Right kidney (tissue), 1 donor: ENCODE data around the gene LIPA.
"Not testable (repeated sequence)": the region's sequence is repeated elsewhere in the genome, so short reads cannot be mapped to it uniquely, and the experiment has no call there.

Source experiments
- DNase-seq: peaks from one replicate; pipeline ENCODE4 v3.0.0-alpha.2; 2016

Gene LIPA

GRCh38 chr10:89210794-89211425 lies 40.7 kb downstream of the LIPA start:
- DNase-seq: no peak

DNA sequence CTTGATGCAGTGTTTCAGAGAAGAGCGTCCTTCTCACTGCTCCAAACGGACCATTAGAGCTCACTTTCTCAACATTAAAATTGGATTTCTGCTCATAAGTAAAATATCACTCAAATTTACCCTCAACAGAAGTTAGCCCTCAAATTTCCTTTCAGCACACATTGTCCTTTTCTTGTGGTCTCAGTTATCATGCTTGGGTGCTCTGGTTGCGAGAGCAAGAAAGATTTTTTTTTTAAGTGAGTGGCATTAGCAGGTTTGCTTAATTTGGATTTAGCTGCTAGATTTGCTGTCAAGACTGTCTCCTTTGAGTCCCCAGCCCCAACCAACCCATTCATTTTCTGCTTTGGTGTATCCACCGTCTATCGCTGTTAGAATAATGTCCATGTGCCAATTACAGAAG lies 41.9 kb downstream of the LIPA start:
- no peak for DNase-seq

DNA sequence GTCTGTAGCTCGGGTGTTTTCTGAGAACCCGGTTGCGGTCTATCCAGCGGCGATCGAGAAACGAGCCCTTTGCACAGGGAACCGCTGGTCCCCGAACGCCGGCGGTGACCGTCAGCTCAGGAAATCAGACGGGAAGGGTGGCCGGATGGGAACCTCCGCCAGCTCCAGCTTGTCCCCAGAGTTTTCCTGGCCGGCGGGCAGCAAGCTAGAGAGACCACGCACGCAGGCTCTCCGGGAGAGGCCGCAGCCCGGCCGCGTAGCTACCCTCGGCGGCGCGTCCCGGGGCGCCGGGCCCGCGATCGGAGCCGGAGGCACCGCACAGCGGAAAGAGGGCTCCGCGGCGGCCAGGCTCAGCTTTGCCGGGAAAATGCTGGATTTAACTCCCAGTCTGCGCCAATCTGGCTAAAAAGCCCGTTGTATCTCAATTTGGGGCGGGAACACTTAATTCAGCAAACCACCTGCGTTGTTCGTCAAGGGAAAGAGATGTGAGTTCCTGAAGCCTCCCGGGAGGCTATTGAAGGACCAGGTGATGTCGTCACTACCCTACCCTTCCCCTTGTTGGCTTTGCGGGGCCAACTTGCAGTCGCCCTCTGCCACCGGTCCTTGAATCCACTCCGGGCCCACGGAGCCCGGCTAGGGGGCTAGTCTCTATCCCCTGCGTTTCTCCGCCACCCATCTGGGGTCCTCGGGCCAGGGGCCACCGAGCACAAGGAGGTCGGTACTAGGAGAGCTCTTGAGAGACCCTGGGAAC lies 43.6 kb downstream of the LIPA start:
- peak; percentile 82 for DNase-seq

DNA sequence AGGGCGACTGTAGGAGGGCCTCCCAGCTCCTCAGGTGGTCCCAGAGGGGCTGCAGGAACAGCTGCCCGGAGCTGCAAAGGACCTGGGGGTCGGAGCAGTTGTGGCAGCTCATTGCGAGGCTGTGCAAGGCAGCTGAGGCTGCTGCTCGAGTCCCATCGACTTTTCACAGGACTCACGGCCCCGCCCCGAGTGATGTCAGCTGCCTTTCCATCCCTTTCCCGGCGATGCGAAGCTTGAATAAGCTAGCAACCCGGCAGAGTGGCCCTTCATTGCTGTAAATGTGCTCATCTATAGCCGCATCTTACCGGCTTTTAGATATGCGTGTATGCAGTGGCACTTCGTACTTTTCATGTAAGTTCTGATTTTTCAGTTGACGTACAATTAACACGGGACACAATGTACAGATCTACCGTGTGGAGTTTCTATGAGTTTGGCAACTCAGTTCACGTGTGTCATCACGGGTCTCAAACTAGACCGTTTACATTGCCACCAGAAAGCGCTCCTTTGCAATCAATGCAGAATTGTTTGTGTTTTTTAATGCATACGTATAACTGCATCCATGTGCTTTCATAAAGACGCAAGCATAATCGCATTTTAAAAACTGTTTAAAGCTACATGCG lies 44.3 kb downstream of the LIPA start, which contains the start of gene CH25H:
Gene CH25H, minus strand, starts transcription at position 137 of the 620 bp plus-strand sequence. Its CDS starts 25 bp downstream, at position 112.
- DNase-seq: peak; percentile 77

- no peak for DNase-seq
Observed at GRCh38 chr10:89206402-89207180, 45.0 kb downstream of the LIPA start.

DNA sequence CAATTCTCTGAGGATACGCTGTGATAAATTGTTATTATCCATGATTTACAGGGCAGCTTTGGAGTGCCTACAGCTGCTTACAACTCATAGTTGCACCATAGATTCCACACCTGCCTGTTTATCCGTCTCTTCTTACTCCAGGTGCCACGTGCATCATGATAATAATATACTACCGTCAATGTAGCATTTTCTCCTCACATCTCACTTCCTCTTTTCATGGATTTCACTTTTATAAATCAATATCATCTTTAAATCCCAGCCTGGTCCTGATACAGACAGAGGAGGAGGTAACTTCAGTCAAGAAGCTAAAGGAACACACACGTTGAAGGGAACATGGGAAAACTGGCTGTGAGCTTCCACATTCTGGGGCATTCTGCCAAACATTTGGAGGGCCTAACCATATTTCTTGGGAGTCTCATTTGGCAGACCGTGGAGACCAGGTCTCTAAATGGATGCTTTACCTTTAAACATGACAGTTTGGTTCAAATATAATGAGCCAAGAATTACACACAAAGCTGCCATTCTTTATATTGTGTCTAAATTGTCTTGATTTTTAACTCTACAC lies 46.9 kb downstream of the LIPA start:
- no peak for DNase-seq

DNA sequence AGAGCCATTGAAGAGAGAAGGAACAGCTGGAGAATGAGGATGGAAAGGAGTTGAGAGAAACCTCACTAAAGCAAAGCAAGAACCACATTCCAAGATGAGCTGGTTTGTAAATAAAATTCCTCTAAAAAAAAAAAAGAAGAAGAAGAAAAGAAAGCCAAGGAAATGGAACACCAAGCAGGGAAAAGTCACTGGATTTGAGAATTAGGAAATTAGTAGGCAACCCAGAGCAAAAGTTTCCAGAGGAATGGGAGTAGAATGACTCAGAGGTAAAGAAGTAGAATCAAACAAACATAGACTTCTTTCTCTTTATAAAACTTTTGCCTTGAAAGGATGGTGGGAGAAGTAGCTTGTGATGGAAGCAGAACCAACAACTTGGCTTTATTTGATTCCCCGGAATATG lies 48.3 kb downstream of the LIPA start:
- no peak for DNase-seq

GRCh38 chr10:89202033-89202425 lies 49.5 kb downstream of the LIPA start:
- no peak for DNase-seq

- no peak for DNase-seq
Observed at GRCh38 chr10:89201345-89202032, 50.1 kb downstream of the LIPA start.

DNA sequence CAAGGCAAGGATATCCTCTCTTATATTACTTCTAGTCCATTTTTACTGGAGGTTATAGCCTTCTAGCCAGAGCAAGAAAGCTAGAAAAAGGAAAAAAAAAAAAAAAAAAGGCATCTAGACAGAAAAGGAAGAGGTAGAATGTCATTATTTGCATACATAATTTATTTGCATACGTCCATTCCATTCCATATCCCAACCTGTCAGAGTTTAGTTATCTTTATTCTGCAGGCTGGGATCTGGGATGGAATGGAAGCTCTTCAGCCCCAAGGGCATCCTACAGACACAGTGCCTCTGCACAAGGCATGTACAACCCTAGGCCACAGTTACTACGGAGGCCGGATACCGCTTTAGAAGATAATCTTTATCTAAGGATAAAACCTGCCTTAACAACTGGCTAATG lies 54.1 kb downstream of the LIPA start:
- DNase-seq: no peak

- not testable (repeated sequence) for DNase-seq
Observed at GRCh38 chr10:89191301-89191700, 60.3 kb downstream of the LIPA start.

GRCh38 chr10:89189211-89189734 lies 62.3 kb downstream of the LIPA start:
- no peak for DNase-seq

- no peak for DNase-seq
Observed at GRCh38 chr10:89185658-89186057, 65.9 kb downstream of the LIPA start.

- DNase-seq: no peak
Observed at GRCh38 chr10:89184638-89185037, 66.9 kb downstream of the LIPA start.

- DNase-seq: no peak
Observed at GRCh38 chr10:89183571-89183970, 68.0 kb downstream of the LIPA start.

DNA sequence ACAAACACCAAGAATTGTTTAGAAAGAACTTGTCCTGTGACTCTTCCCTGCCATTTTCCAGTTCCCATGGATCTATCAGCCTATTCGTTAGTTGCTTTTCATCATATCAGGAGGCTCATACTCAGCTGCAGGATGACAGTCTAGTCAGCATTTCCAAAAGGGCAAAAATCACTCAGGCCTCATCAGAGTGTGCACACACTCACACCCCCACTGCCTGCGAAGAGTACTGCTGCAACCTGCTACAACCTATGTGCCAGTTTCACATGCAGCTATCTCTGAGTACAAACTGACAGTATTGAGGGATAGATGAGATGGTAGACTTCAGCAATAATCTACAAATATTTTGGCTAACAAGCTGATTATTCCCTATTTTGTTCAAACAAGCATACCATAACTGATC lies 68.7 kb downstream of the LIPA start:
- DNase-seq: no peak

- DNase-seq: no peak
Observed at GRCh38 chr10:89175816-89176215, 75.8 kb downstream of the LIPA start.

DNA sequence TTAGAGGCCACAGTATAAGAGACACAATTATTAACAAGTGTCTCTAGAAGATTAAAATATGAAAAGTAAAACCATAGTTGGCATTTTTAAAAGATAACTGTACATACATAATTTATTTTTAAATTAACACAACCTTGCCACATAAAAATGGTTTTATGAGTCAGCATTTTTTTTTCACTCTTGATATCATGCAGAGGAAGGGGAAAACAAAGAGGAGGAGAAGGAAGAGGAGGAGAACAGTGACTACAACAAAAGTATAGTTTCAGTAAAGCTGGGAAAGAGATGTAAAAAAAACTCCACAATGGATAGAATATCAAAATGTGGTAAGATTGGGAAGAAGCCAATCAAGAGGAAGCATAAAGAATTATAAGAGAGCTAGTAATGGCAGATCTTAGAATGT lies 78.5 kb downstream of the LIPA start:
- no peak for DNase-seq

DNA sequence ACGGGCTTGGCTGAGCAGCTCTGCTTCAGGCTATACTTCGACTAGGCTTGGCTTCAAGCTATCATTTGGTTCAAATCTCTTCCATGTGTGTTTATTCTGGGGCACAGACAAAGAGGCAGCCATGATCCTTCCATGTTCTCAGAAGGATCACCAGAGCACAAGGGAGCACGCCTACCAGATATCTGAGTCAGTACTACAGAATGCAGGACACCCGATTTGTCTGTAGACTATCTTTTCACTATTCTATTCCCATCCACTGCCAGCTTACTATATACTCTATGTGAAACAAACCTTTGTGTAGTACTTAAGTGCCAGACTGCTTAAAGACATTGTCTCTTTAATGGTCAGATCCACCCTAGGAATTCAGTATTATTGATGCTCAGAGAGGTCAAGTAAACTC lies 79.6 kb downstream of the LIPA start:
- no peak for DNase-seq

GRCh38 chr10:89171263-89171872 lies 80.2 kb downstream of the LIPA start:
- no peak for DNase-seq

DNA sequence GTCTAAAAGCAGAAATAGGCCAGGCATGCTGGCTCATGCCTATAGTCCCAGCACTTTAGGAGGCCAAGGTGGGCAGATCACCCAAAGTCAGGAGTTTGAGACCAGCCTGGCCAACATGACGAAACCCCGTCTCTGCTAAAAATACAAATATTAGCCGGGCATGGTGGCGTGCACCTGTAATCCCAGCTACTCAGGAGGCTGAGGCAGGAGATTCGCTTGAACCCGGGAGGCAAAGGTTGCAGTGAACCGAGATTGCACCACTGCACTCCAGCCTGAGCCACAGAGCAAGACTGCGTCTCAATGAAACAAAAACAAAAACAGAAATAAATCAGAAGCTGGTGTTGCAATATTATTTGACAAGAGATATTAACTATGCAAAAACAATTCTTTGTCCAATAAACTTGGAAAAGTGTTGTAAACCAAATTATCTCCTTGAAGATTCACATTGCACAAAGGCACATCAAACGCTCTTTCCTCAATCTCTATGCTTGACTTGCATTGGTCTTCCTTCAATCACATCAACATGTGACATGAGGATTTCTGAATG lies 83.1 kb downstream of the LIPA start:
- DNase-seq: not testable (repeated sequence)
